ENCODE data around the gene PIP5K1B.

Gene PIP5K1B

GRCh38 chr9:68777070-68777763 is 72.2 kb downstream of the PIP5K1B start:
- DNase-seq = no peak

GRCh38 chr9:68778635-68779034 is 73.6 kb downstream of the PIP5K1B start:
- no peak for DNase-seq

- DNase-seq = peak; percentile 79
Measured at GRCh38 chr9:68779558-68780379, 74.7 kb downstream of the PIP5K1B start.

- DNase-seq = no peak
Measured at GRCh38 chr9:68780380-68780712, 75.3 kb downstream of the PIP5K1B start.

GRCh38 chr9:68780720-68781119 is 75.7 kb downstream of the PIP5K1B start:
- DNase-seq = no peak

GRCh38 chr9:68781928-68782327 is 76.9 kb downstream of the PIP5K1B start:
- no peak for DNase-seq

- no peak for DNase-seq
Measured at GRCh38 chr9:68782546-68782945, 77.5 kb downstream of the PIP5K1B start.

GRCh38 chr9:68785965-68786364 is 80.9 kb downstream of the PIP5K1B start:
- no peak for DNase-seq

GRCh38 chr9:68791169-68791568 is 86.1 kb downstream of the PIP5K1B start:
- no peak for DNase-seq

GRCh38 chr9:68793605-68794343 is 88.7 kb downstream of the PIP5K1B start:
- DNase-seq = no peak

GRCh38 chr9:68794898-68795297 is 89.9 kb downstream of the PIP5K1B start:
- DNase-seq = no peak

- no peak for DNase-seq
Measured at GRCh38 chr9:68795411-68795810, 90.4 kb downstream of the PIP5K1B start.

- no peak for DNase-seq
Measured at GRCh38 chr9:68797116-68797515, 92.1 kb downstream of the PIP5K1B start.

- DNase-seq = no peak
Measured at GRCh38 chr9:68798423-68798822, 93.4 kb downstream of the PIP5K1B start.

GRCh38 chr9:68800836-68801235 is 95.8 kb downstream of the PIP5K1B start:
- DNase-seq = no peak

- DNase-seq = no peak
Measured at GRCh38 chr9:68802525-68803015, 97.5 kb downstream of the PIP5K1B start.

- DNase-seq = peak; percentile 12
Measured at GRCh38 chr9:68804911-68805889, 100.2 kb downstream of the PIP5K1B start.

GRCh38 chr9:68805890-68806517 is 101.0 kb downstream of the PIP5K1B start:
- no peak for DNase-seq

- peak; percentile 82 for DNase-seq
Measured at GRCh38 chr9:68808338-68808890, 103.4 kb downstream of the PIP5K1B start.

- no peak for DNase-seq
Measured at GRCh38 chr9:68817079-68817875, 112.2 kb downstream of the PIP5K1B start.

- no peak for DNase-seq
Measured at GRCh38 chr9:68819065-68819464, 114.0 kb downstream of the PIP5K1B start.

Data from NCI-H748 treated with DMSO at 0.1 percent for 48 hours (cell line).